ENCODE data around the gene PRKCE. TPM values are rescaled to one million over a fixed set of nuclear protein-coding genes. Genes with fewer than 3 reads are reported as not detected.

Gene PRKCE
- total and polyA plus RNA-seq, 3 donors from 2014 or later: 27.4 to 35.8 (median 33.1) TPM

- H3K4me1 ChIP-seq: no peaks in the 10 kb centered on the region
- no peaks in the 10 kb centered on the region for H3K36me3 ChIP-seq (ENCODE audit: low read depth, missing control alignments)
- 94 to 96% methylated on average over 4 of the region's 4 CpGs for WGBS, 2 donors
- intact Hi-C loops (cut with DNase I; ENCODE audit: low total_unique reads): no loop called here
- no peaks in the 10 kb centered on the region for H3K27me3 ChIP-seq
- H3K4me3 ChIP-seq: no peak overlapping the region
- no peaks in the 10 kb centered on the region for H3K9me3 ChIP-seq
- H3K27ac ChIP-seq: no peak overlapping the region
- TF ChIP-seq POLR2A (IDR thresholded peaks at IDR 0.05): no peak
- no peak for TF ChIP-seq CTCF (IDR thresholded peaks at IDR 0.05)
- DNase-seq: no peak
Measured at GRCh38 chr2:46158661-46159060, 507.2 kb downstream of the PRKCE start.

GRCh38 chr2:46160326-46160725 lies 508.9 kb downstream of the PRKCE start:
- Histone ChIP-seq H3K4me1 (peaks cover 10% of the 10 kb centered on the region), H3K36me3 (ENCODE audit: low read depth, missing control alignments) (no peaks in the 10 kb centered on the region), H3K27me3 (no peaks in the 10 kb centered on the region), H3K9me3 (no peaks in the 10 kb centered on the region), H3K4me3 (no peak overlapping the region), H3K27ac (no peak overlapping the region)
- no peak for DNase-seq
- 84 to 95% methylated on average over 3 to 6 of the region's 6 CpGs for WGBS, 2 donors
- no peak for TF ChIP-seq CTCF (IDR thresholded peaks at IDR 0.05)
- TF ChIP-seq POLR2A (IDR thresholded peaks at IDR 0.05): no peak
- intact Hi-C loops (cut with DNase I; ENCODE audit: low total_unique reads): no loop called here

- TF ChIP-seq CTCF (IDR thresholded peaks at IDR 0.05) (no peak), POLR2A (IDR thresholded peaks at IDR 0.05) (no peak)
- H3K36me3 ChIP-seq (ENCODE audit: low read depth, missing control alignments): no peaks in the 10 kb centered on the region
- H3K4me3 ChIP-seq: no peak overlapping the region
- H3K9me3 ChIP-seq: no peaks in the 10 kb centered on the region
- peaks cover 11% of the 10 kb centered on the region for H3K4me1 ChIP-seq
- intact Hi-C loops (cut with DNase I; ENCODE audit: low total_unique reads): no loop called here
- H3K27ac ChIP-seq: no peak overlapping the region
- no peaks in the 10 kb centered on the region for H3K27me3 ChIP-seq
- no peak for DNase-seq
- 81 to 84% methylated on average over 4 of the region's 4 CpGs for WGBS, 2 donors
Measured at GRCh38 chr2:46161315-46161714, 509.8 kb downstream of the PRKCE start.

- H3K27ac ChIP-seq: no peak overlapping the region
- TF ChIP-seq CTCF (IDR thresholded peaks at IDR 0.05) (no peak), POLR2A (IDR thresholded peaks at IDR 0.05) (no peak)
- DNase-seq: no peak
- WGBS, 2 donors: 83 to 93% methylated on average over 3 of the region's 3 CpGs
- H3K4me3 ChIP-seq: no peak overlapping the region
- no peaks in the 10 kb centered on the region for H3K36me3 ChIP-seq (ENCODE audit: low read depth, missing control alignments)
- H3K4me1 ChIP-seq: peaks cover 11% of the 10 kb centered on the region
- H3K27me3 ChIP-seq: no peaks in the 10 kb centered on the region
- H3K9me3 ChIP-seq: no peaks in the 10 kb centered on the region
- intact Hi-C loops (cut with DNase I; ENCODE audit: low total_unique reads): no loop called here
Measured at GRCh38 chr2:46161911-46162310, 510.4 kb downstream of the PRKCE start.

GRCh38 chr2:46162329-46163097 lies 511.0 kb downstream of the PRKCE start:
- no peaks in the 10 kb centered on the region for H3K9me3 ChIP-seq
- intact Hi-C loops (cut with DNase I; ENCODE audit: low total_unique reads): no loop called here
- TF ChIP-seq CTCF (IDR thresholded peaks at IDR 0.05) (no peak), POLR2A (IDR thresholded peaks at IDR 0.05) (no peak)
- no peak overlapping the region for H3K27ac ChIP-seq
- no peak for DNase-seq
- no peaks in the 10 kb centered on the region for H3K27me3 ChIP-seq
- 84% methylated on average over 9 to 11 of the region's 11 CpGs for WGBS, 2 donors
- peaks cover 11% of the 10 kb centered on the region for H3K4me1 ChIP-seq
- H3K36me3 ChIP-seq (ENCODE audit: low read depth, missing control alignments): no peaks in the 10 kb centered on the region
- H3K4me3 ChIP-seq: no peak overlapping the region
